ENCODE measurements around the gene TAMALIN.

DNA sequence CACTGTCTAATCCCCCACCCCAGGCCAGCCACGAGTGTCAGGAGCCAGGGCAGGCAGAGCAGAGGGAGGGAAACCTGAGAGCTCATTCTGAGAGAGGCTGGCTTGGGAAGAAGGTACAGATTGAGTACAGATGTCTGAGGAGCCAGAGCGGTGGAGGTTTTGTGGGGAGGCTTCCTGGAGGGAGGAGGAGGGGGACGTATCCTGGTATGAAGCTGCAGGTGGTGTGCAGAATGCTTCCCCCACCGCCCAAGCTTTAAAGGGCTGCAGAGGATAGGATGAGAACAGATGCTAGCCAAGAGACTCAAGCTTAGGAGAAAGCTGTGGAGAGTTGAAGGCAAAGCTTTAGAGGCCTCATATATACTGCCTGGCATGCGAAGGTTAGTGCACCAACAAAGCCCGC, 3.2 kb upstream of the TAMALIN start:
- TF ChIP-seq, protein P1, sequence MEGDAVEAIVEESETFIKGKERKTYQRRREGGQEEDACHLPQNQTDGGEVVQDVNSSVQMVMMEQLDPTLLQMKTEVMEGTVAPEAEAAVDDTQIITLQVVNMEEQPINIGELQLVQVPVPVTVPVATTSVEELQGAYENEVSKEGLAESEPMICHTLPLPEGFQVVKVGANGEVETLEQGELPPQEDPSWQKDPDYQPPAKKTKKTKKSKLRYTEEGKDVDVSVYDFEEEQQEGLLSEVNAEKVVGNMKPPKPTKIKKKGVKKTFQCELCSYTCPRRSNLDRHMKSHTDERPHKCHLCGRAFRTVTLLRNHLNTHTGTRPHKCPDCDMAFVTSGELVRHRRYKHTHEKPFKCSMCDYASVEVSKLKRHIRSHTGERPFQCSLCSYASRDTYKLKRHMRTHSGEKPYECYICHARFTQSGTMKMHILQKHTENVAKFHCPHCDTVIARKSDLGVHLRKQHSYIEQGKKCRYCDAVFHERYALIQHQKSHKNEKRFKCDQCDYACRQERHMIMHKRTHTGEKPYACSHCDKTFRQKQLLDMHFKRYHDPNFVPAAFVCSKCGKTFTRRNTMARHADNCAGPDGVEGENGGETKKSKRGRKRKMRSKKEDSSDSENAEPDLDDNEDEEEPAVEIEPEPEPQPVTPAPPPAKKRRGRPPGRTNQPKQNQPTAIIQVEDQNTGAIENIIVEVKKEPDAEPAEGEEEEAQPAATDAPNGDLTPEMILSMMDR (IDR thresholded peaks at IDR 0.05; ENCODE audit: low read depth, low read length, poor library complexity, severe bottlenecking), result no peak
- no peak for TF ChIP-seq EZH2phosphoT487 (IDR thresholded peaks at IDR 0.05; ENCODE audit: borderline replicate concordance, low read length)

All from DOHH2 (cell line).